Tibial nerve (tissue), 4 donors: Measurements from ENCODE around the gene ROBO4. TPM values are rescaled to one million over a fixed set of nuclear protein-coding genes. Genes with fewer than 3 reads are reported as not detected.

Source experiments
- DNase-seq, 2 donors: peaks; one replicate each; pipeline ENCODE4 v3.0.0-alpha.2; 2019; ENCODE audit warnings: low spot score in 2 of 2
- H3K27ac ChIP-seq, 4 donors: fragments of 200-600 bp; sonication (generic) in 3 of 4; one replicate each; pipeline ENCODE4 v1.5.1; 2017 to 2019; ENCODE audit warnings: mild to moderate bottlenecking in 1 of 4
- H3K27me3 ChIP-seq, 2 donors: fragments of 200-600 bp; sonication (generic) in 1 of 2; one replicate each; pipeline versions ENCODE4 v1.5.1 to v1.6.0; 2017 to 2019
- H3K36me3 ChIP-seq, 3 donors: fragments of 200-600 bp; sonication (generic); one replicate each; pipeline ENCODE4 v1.5.1; 2018 to 2019
- H3K4me1 ChIP-seq, 4 donors: fragments of 200-600 bp; sonication (generic) in 3 of 4; one replicate each; pipeline ENCODE4 v1.5.1; 2017 to 2019
- H3K4me3 ChIP-seq, 4 donors: fragments of 200-600 bp; sonication (generic) in 3 of 4; one replicate each; pipeline ENCODE4 v1.5.1; 2017 to 2019; ENCODE audit warnings: mild to moderate bottlenecking in 1 of 4, moderate library complexity in 1 of 4
- H3K9me3 ChIP-seq, 4 donors: fragments of 200-600 bp; sonication (generic) in 3 of 4; one replicate each; pipeline ENCODE4 v1.5.1; 2017 to 2019
- CTCF ChIP-seq, 5 experiments: fragments of 200-600 bp in 3 of 5; fragments of 450-650 bp in 2 of 5; sonication (generic) in 3 of 5; IDR thresholded peaks; one replicate each; pipeline ENCODE4 v1.5.1; 2016 to 2019; ENCODE audit warnings: antibody characterized with exemption in 5 of 5, mild to moderate bottlenecking in 3 of 5, moderate library complexity in 2 of 5
- EP300 ChIP-seq, 2 donors: sonication (generic); formaldehyde crosslinking; IDR thresholded peaks; one replicate each; pipeline ENCODE4 v1.6.1; 2017; ENCODE audit warnings: antibody characterized with exemption in 2 of 2, mild to moderate bottlenecking in 1 of 2
- POLR2A ChIP-seq, 2 donors: fragments of 450-650 bp; IDR thresholded peaks; one replicate each; pipeline ENCODE4 v1.6.1; 2017; ENCODE audit warnings: antibody characterized with exemption in 2 of 2, mild to moderate bottlenecking in 2 of 2, moderate library complexity in 2 of 2
- WGBS, 2 donors: methylation state at CpG; one replicate each; pipeline ENCODE4 v1.1.5; 2018; 5-methylcytosine and 5-hydroxymethylcytosine counted together
- total RNA-seq, 4 donors: library from RNA; depleted of rRNA; stranded (reverse); fragments of >200 nt; gene quantifications; one replicate each; pipeline ENCODE4 v1.1.0, GENCODE V29; 2016

Gene ROBO4
- total RNA-seq, 4 donors from 2014 or later: 12.1 to 38.8 (median 28.0) TPM

GRCh38 chr11:124892750-124893454 is 4.8 kb downstream of the ROBO4 start:
- 76 to 78% methylated on average over 9 of the region's 9 CpGs for WGBS, 2 donors
- H3K36me3 ChIP-seq: no peaks in the 10 kb centered on the region
- TF ChIP-seq CTCF (IDR thresholded peaks at IDR 0.05) (peak in 1 of 5 experiments; percentile 11), EP300 (IDR thresholded peaks at IDR 0.05) (peak in 1 of 2 donors; percentile 41), POLR2A (IDR thresholded peaks at IDR 0.05) (no peak)
- peak in 1 of 2 donors; percentile 32 for DNase-seq
- H3K4me3 ChIP-seq: no peak overlapping the region
- peaks cover 0 to 65% (median 6%) of the 10 kb centered on the region in 4 donors for H3K4me1 ChIP-seq
- no peaks in the 10 kb centered on the region for H3K27me3 ChIP-seq
- H3K9me3 ChIP-seq: no peaks in the 10 kb centered on the region
- peak overlapping the region in 2 of 4 donors; percentile 29 to 43 for H3K27ac ChIP-seq

GRCh38 chr11:124892146-124892545 is 5.5 kb downstream of the ROBO4 start:
- DNase-seq: peak in 1 of 2 donors; percentile 4
- Histone ChIP-seq H3K4me1 (peaks cover 0 to 63% (median 6%) of the 10 kb centered on the region in 4 donors), H3K27me3 (no peaks in the 10 kb centered on the region), H3K27ac (peak overlapping the region in 1 of 4 donors; percentile 29), H3K9me3 (no peaks in the 10 kb centered on the region), H3K36me3 (no peaks in the 10 kb centered on the region), H3K4me3 (no peak overlapping the region)
- TF ChIP-seq CTCF (IDR thresholded peaks at IDR 0.05) (no peak), POLR2A (IDR thresholded peaks at IDR 0.05) (no peak), EP300 (IDR thresholded peaks at IDR 0.05) (no peak)
- 73 to 78% methylated on average over 2 of the region's 2 CpGs for WGBS, 2 donors

- DNase-seq: peak in 1 of 2 donors; percentile 5
- WGBS, 2 donors: 39 to 47% methylated on average over 7 to 12 of the region's 12 CpGs
- no peaks in the 10 kb centered on the region for H3K9me3 ChIP-seq
- no peak overlapping the region for H3K4me3 ChIP-seq
- no peaks in the 10 kb centered on the region for H3K27me3 ChIP-seq
- peaks cover 0 to 56% (median 6%) of the 10 kb centered on the region in 4 donors for H3K4me1 ChIP-seq
- TF ChIP-seq POLR2A (IDR thresholded peaks at IDR 0.05): no peak
- no peak for TF ChIP-seq CTCF (IDR thresholded peaks at IDR 0.05)
- TF ChIP-seq EP300 (IDR thresholded peaks at IDR 0.05): no peak
- no peak overlapping the region for H3K27ac ChIP-seq
- no peaks in the 10 kb centered on the region for H3K36me3 ChIP-seq
These were observed 6.2 kb downstream of the ROBO4 start for GRCh38 chr11:124891373-124891861.

GRCh38 chr11:124890683-124891372 is 6.8 kb downstream of the ROBO4 start:
- Histone ChIP-seq H3K27ac (no peak overlapping the region), H3K36me3 (no peaks in the 10 kb centered on the region)

More at GRCh38 chr11:124890683-124891372, 6.8 kb downstream of the ROBO4 start:
- TF ChIP-seq CTCF (IDR thresholded peaks at IDR 0.05) (no peak), POLR2A (IDR thresholded peaks at IDR 0.05) (no peak), EP300 (IDR thresholded peaks at IDR 0.05) (no peak)
- 67 to 74% methylated on average over 9 of the region's 9 CpGs for WGBS, 2 donors
- DNase-seq: peak in 1 of 2 donors; percentile 3
- Histone ChIP-seq H3K27me3 (no peaks in the 10 kb centered on the region), H3K9me3 (no peaks in the 10 kb centered on the region), H3K4me3 (no peak overlapping the region), H3K4me1 (peaks cover 0 to 53% (median 6%) of the 10 kb centered on the region in 4 donors)
